Mononuclear cell (primary cell): ENCODE data around the gene MYOZ2. TPM values are rescaled to one million over a fixed set of nuclear protein-coding genes. Genes with fewer than 3 reads are reported as not detected.
"Not testable (repeated sequence)": the region's sequence is repeated elsewhere in the genome, so short reads cannot be mapped to it uniquely, and the experiment has no call there.

Experiments
- H3K27me3 ChIP-seq: 2 replicates; pipeline ENCODE4 v1.6.0; 2011; ENCODE audit warnings: low read length, control low read depth; ENCODE audit not compliant: insufficient read depth
- H3K4me1 ChIP-seq: 2 replicates; pipeline ENCODE4 v1.5.1; 2011; ENCODE audit warnings: mild to moderate bottlenecking, low read length, control low read depth; ENCODE audit not compliant: insufficient read depth
- H3K4me3 ChIP-seq: 2 replicates; pipeline ENCODE4 v1.5.1; 2011; ENCODE audit warnings: mild to moderate bottlenecking, low read length, moderate library complexity
- H3K9me3 ChIP-seq: 2 replicates; pipeline ENCODE4 v1.5.1; 2011; ENCODE audit warnings: low read depth, mild to moderate bottlenecking, control low read depth, low read length
- total RNA-seq: library from RNA; depleted of rRNA; stranded (reverse); fragments of >200 nt; gene quantifications from one replicate; pipeline ENCODE4 v1.2.3, GENCODE V29; 2012

The MYOZ2 gene
- total RNA-seq, 1 donor = not detected

DNA sequence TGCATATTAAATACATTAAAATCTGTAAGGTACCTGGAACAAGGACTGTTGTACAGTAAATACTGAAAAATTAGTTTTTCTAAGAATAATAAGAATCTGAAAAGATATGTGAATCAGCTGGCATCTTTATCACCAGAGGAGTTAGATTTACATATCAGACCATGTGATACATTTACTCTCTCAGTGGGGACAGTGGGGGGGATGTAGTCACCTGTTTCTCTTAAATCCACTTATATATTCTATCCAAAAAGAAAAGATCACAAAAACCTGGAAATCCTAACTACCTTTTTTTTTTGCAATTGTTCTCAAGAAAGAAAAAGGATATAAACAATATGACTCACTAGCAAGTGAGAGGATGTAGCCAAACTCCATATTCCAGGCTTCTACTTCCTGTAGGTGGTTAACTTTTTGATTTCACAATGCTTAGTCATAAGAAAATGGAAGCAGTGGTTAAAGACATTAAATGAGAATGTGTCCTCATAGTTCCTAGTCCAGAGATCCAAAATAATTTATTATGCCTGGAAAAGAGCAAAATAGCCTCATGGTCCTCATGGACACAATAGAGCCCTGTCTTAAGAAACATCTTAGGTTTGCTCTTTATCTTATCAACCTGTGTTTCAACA is 22.5 kb upstream of the MYOZ2 start:
- H3K4me1 ChIP-seq = peaks cover 8% of the 10 kb centered on the region
- H3K9me3 ChIP-seq = no peaks in the 10 kb centered on the region
- no peak overlapping the region for H3K4me3 ChIP-seq
- H3K27me3 ChIP-seq = peaks cover 2% of the 10 kb centered on the region

- Histone ChIP-seq H3K4me3 (no peak overlapping the region), H3K9me3 (no peaks in the 10 kb centered on the region), H3K4me1 (peaks cover 8% of the 10 kb centered on the region), H3K27me3 (no peaks in the 10 kb centered on the region)
These were observed 19.6 kb upstream of the MYOZ2 start for GRCh38 chr4:119116021-119116420.

- peaks cover 8% of the 10 kb centered on the region for H3K4me1 ChIP-seq
- H3K27me3 ChIP-seq = no peaks in the 10 kb centered on the region
- no peak overlapping the region for H3K4me3 ChIP-seq
- H3K9me3 ChIP-seq = no peaks in the 10 kb centered on the region
These were observed 18.4 kb upstream of the MYOZ2 start for GRCh38 chr4:119116925-119117900.

DNA sequence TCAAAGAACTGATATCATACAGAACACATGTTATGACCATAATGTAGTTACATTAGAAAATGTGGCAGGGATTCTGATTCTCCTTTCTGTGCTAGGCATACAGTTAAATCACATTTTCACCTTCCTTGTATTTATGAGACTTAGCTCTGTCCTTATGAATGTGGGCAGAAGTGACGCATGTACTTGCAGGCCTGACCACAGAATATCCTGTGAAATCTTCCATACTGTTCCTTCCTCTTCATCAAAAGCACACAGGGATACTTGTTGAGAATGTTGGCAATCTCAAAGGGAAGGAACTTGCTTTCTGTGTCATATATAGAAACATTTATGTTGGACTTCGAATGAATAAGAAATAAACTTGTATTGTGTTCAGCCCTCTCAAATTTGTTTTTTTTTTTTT is 17.2 kb upstream of the MYOZ2 start:
- Histone ChIP-seq H3K4me3 (no peak overlapping the region), H3K27me3 (no peaks in the 10 kb centered on the region), H3K9me3 (no peaks in the 10 kb centered on the region)

GRCh38 chr4:119124352-119124751 is 11.3 kb upstream of the MYOZ2 start:
- Histone ChIP-seq H3K27me3 (no peaks in the 10 kb centered on the region), H3K4me3 (no peak overlapping the region), H3K4me1 (peaks cover 12% of the 10 kb centered on the region), H3K9me3 (no peaks in the 10 kb centered on the region)

More for the DNA sequence above, 17.2 kb upstream of the MYOZ2 start:
- H3K4me1 ChIP-seq = peaks cover 1% of the 10 kb centered on the region

- H3K27me3 ChIP-seq = no peaks in the 10 kb centered on the region
- no peaks in the 10 kb centered on the region for H3K9me3 ChIP-seq
- no peak overlapping the region for H3K4me3 ChIP-seq
- peaks cover 12% of the 10 kb centered on the region for H3K4me1 ChIP-seq
These were observed 9.7 kb upstream of the MYOZ2 start for GRCh38 chr4:119125931-119126330.

DNA sequence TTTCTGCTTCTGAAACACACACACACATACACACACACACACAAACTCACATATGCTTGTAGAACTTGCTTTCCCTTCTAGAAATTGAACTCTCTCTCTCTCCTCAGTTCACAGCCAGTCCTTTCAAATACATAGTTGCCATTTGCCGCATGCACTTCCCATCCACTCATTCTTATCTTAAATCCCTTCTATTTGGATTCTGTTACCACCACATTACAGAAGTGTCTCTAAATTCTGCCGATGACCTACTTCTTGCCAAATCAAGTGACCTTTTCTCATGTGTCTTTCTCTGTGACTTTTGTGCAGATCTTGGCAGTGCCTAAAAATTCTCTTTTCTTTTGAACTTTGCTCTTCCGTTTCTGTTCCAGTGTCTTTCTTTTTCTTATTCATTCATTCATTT is 7.5 kb upstream of the MYOZ2 start:
- H3K27me3 ChIP-seq = no peaks in the 10 kb centered on the region
- peaks cover 12% of the 10 kb centered on the region for H3K4me1 ChIP-seq
- H3K4me3 ChIP-seq = no peak overlapping the region
- H3K9me3 ChIP-seq = no peaks in the 10 kb centered on the region

- Histone ChIP-seq H3K4me1 (no peaks in the 10 kb centered on the region), H3K9me3 (no peaks in the 10 kb centered on the region), H3K4me3 (no peak overlapping the region), H3K27me3 (no peaks in the 10 kb centered on the region)
These were observed 5.1 kb upstream of the MYOZ2 start for GRCh38 chr4:119130365-119131065.

GRCh38 chr4:119131164-119131563 is 4.5 kb upstream of the MYOZ2 start:
- H3K27me3 ChIP-seq = no peaks in the 10 kb centered on the region
- no peaks in the 10 kb centered on the region for H3K4me1 ChIP-seq
- no peak overlapping the region for H3K4me3 ChIP-seq
- H3K9me3 ChIP-seq = no peaks in the 10 kb centered on the region

- Histone ChIP-seq H3K9me3 (no peaks in the 10 kb centered on the region), H3K4me3 (no peak overlapping the region), H3K4me1 (no peaks in the 10 kb centered on the region), H3K27me3 (no peaks in the 10 kb centered on the region)
These were observed 3.3 kb upstream of the MYOZ2 start for GRCh38 chr4:119132306-119132705.

GRCh38 chr4:119136546-119136945 is 914 bp downstream of the MYOZ2 start:
- Histone ChIP-seq H3K27me3 (no peaks in the 10 kb centered on the region), H3K4me3 (no peak overlapping the region), H3K4me1 (peaks cover 6% of the 10 kb centered on the region), H3K9me3 (no peaks in the 10 kb centered on the region)

DNA sequence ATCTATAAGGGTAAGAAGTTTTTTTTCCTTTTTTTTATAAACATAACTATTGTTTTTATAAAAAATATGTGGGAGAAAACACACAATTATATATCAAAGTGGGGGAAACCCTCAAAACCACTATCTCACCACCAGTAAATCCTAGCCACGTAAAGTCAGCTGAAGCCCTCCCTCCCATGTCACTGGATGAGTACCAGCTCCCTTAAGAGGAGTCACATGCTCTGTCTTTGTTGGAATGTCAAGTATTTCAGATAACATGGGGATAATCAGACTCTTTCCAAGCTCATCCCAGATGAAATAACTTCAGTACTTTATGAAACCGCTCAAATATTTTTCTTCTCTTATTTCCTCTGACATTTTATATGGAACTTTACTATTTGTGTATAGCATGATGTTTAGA is 2.4 kb downstream of the MYOZ2 start:
- Histone ChIP-seq H3K27me3 (no peaks in the 10 kb centered on the region), H3K9me3 (no peaks in the 10 kb centered on the region), H3K4me3 (no peak overlapping the region), H3K4me1 (peaks cover 6% of the 10 kb centered on the region)

DNA sequence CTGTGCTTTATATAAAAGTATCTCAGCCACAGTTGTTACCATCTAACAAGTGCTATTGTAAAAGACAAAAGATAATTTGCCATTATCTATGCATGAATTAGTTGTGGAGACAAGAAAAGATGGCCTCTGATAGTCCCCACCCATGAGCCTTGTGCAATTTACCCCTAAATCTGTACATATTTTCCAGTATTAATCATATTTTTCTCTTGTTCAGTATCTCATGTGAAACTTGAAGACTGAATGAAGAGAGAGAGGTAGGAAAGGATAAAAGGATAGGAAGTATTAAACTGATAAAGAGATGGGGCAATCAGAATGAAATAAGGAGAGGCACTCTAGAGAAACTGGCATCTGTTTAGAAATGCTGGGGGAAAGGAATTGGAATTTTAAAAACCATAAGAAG is 3.7 kb downstream of the MYOZ2 start:
- Histone ChIP-seq H3K4me1 (peaks cover 6% of the 10 kb centered on the region), H3K9me3 (no peaks in the 10 kb centered on the region), H3K4me3 (no peak overlapping the region), H3K27me3 (no peaks in the 10 kb centered on the region)

GRCh38 chr4:119139822-119140252 is 4.2 kb downstream of the MYOZ2 start:
- Histone ChIP-seq H3K27me3 (no peaks in the 10 kb centered on the region), H3K9me3 (no peaks in the 10 kb centered on the region), H3K4me3 (no peak overlapping the region), H3K4me1 (peaks cover 6% of the 10 kb centered on the region)

GRCh38 chr4:119141283-119141682 is 5.7 kb downstream of the MYOZ2 start:
- H3K27me3 ChIP-seq, H3K4me3 ChIP-seq, H3K9me3 ChIP-seq, H3K4me1 ChIP-seq: not testable (repeated sequence)
